ENCODE measurements around the gene CTSC.

Gene CTSC

DNA sequence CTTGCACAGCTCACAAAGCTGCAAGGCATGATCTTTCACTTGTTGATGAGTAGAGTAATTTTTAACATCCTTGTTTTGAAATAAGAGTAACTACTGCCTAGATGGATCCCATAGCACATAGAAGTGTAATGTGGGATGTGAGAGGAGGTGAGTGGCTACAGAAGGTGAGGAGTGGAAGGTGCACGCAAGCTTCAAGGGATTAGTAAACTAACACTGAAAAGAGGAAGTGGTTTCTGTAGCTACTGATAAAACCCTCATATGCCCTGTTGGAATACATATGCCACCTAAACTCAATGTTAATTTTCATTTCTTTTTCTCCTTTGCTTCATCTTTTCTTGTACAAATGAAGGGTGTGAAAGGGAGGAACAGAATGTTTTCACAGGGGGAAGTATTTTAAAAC lies 22.0 kb upstream of the CTSC start:
- no peak for TF ChIP-seq ZNF274 (IDR thresholded peaks at IDR 0.05; ENCODE audit: low read depth, low read length)
- H3K4me3 ChIP-seq (ENCODE audit: low read length) = no peak overlapping the region; the same call in 1 of the 2 replicates

DNA sequence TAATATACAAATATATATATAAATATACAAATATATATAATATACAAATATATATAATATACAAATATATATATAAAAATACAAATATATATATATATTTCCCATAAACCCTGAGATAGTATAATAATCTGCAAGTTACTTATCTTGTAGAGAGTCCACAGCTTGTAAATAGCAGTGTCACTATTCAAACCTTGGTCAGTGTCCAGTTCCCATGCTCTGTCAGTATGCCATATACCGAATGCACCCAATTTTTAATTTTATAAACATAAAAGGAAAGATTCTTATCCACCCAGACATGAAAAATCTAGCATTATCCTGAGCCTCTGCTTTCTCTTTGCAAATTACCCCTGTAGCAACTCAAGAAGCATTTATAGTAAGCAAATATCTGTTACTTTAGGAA lies 21.6 kb upstream of the CTSC start:
- TF ChIP-seq ZNF274 (IDR thresholded peaks at IDR 0.05; ENCODE audit: low read depth, low read length) = no peak
- no peak overlapping the region; the same call in 1 of the 2 replicates for H3K4me3 ChIP-seq (ENCODE audit: low read length)

DNA sequence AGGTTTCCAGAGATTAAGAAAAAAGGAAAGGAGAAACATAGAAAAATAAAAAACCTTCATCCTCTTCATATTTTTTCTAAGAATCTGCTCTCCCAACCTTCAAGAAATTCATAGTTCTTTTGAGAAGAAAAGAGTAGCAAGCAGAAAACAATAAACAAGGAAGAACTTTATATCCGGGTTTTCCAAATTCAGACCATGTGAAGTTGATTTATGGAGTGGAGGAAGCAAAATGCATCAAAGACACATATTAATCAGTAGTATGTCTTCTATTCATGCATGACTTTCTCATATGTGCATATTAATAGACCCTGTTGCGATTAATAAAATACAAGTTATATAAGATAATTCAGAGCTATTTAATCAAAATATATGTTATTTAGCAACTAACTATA lies 20.5 kb upstream of the CTSC start:
- no peak overlapping the region; the same call in 1 of the 2 replicates for H3K4me3 ChIP-seq (ENCODE audit: low read length)
- TF ChIP-seq ZNF274 (IDR thresholded peaks at IDR 0.05; ENCODE audit: low read depth, low read length) = no peak

DNA sequence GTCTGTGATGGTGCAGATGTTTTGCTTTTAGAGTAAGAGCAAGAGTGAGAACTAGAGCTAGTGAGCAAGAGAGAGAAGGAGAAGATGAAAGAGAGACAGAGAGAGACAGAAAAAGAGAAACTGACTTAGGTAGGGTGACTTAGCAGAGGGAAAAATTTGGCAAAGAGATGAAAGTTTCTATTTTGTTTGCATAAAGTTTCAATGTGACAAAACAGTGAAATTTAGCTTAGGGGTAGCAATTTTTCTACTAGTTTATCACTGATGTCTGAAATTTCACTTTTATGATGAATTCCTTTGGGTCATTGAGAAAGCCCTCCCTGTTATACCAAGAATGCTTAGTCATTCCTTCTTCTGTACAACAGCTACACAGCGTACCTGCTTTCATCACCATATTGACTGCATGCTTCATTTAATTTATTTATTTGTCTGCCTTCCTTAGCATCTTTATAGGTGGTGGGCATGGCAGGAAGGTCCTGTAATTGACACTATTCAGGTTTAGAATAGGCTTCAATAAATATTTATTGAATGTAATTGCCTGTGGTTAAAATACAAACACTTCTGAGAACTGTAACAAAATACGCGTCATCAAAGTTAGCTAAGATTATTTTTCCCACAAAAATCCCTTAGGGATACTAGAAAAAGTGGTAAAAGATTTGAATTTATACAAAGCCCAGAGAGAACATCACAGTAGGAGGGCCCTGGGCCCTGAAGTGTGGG lies 19.9 kb upstream of the CTSC start:
- H3K4me3 ChIP-seq (ENCODE audit: low read length) = no peak overlapping the region; the same call in 1 of the 2 replicates
- no peak for TF ChIP-seq ZNF274 (IDR thresholded peaks at IDR 0.05; ENCODE audit: low read depth, low read length)

DNA sequence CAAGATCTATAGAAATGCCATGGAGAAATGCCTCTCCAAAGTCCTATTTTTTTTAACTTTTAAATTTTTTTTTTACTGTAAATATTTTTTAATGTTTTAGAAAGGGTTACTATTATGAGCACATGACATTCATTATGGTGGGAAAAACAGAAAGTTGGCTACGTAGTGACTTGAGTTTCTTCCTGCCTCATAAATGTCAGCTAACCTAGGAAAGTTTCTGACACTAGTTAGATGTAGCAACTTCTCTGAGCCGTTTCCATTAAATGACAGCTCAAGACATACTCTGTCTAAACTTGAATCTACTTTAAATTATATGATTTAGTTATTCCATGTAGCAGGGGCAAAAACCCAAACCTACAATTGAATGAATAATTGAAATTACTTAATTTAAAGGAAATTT lies 18.4 kb upstream of the CTSC start:
- no peak overlapping the region for H3K4me3 ChIP-seq (ENCODE audit: low read length)
- TF ChIP-seq ZNF274 (IDR thresholded peaks at IDR 0.05; ENCODE audit: low read depth, low read length) = no peak

DNA sequence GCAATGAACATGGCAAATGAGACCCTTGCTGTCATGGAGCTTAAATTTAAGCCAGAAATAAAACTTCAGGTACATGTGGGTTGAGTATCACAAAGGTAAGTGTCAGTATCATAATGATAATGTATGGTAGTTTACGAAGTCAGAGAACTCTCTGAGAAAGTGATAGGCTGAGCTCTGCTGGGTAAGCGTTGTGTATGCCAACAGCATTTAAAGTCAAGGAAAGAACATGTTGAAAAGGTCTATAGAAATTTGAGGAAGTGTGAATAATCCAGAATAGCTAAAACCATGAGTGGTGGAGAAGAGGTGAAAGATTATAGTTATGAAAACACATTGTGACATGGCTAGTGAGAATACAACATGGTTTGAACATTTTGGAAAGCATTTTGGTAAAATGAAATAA lies 17.4 kb upstream of the CTSC start:
- no peak overlapping the region for H3K4me3 ChIP-seq (ENCODE audit: low read length)

DNA sequence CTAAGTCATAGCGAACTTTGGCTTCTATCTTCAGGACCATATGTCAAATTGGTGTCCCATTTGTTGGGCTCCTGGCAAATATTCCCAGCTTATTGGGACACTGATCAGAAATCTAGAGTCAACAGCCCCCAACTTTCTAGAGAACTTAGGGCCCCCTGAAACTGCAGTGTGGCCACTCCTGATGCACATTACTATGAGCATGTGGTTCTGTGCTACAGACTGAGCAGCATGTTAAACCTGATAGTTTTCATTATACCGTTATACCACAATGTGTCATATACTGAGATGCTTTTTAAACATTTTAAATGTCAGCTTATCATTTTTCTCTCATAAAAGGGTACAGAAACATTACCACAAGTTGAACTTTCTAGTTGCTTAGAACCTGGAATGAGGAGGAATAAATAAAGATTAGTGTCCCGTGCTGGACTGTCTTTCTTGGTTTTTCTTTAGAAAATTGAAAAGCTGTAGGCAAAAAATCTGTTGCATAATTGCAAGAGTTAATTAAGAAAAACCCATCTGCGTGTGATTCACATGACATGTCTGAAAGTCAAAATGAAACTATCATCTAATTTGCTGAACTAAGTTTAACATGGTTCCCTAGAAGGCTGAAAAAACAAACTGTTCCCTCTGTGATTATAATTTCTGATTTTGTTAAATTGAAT lies 16.4 kb upstream of the CTSC start:
- peak overlapping the region; percentile 31 for H3K4me3 ChIP-seq (ENCODE audit: low read length)
- TF ChIP-seq ZNF274 (IDR thresholded peaks at IDR 0.05; ENCODE audit: low read depth, low read length) = no peak

More for the DNA sequence above, 17.4 kb upstream of the CTSC start:
- no peak for TF ChIP-seq ZNF274 (IDR thresholded peaks at IDR 0.05; ENCODE audit: low read depth, low read length)

DNA sequence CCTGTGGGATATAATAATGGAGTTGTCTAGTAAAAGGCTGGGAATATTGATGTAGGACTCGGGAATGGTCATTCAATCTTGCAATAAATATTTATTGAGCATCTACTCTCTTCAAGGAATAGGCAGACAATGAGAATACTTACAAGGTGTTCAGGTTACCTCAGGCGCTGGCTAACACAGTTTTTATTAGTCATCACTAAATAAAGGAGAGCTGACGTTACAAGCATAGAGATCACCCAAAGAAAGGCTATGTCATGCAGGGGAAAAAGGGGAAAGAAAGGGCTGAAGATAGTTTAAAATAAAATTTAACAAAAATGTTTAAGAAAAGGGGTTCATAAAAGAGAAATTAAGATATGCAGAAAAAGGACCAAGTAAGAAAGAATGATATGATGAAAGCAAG lies 15.8 kb upstream of the CTSC start:
- H3K4me3 ChIP-seq (ENCODE audit: low read length) = 0 out of 2 replicates have a peak overlapping the region, but pooled peaks have one; percentile 31
- TF ChIP-seq ZNF274 (IDR thresholded peaks at IDR 0.05; ENCODE audit: low read depth, low read length) = no peak

DNA sequence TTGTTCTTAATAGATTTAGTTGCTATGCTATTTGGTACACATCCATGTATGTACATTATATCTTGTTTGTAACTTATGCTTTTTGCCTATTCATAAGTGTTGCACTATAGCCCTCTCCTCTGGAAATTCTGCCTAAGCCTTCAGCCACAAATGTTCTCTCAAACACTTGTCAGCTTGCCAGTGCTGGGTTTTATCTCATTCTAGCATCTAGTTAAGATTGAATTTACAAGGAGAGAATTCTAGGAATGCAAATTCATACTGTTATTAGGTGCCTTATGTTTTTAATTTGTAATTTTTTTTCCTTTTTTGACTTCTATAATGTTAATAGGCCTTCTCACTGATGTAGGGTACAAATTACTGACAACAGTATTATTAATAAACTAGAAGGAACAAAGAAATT lies 14.6 kb upstream of the CTSC start:
- H3K4me3 ChIP-seq (ENCODE audit: low read length) = no peak overlapping the region
- no peak for TF ChIP-seq ZNF274 (IDR thresholded peaks at IDR 0.05; ENCODE audit: low read depth, low read length)

DNA sequence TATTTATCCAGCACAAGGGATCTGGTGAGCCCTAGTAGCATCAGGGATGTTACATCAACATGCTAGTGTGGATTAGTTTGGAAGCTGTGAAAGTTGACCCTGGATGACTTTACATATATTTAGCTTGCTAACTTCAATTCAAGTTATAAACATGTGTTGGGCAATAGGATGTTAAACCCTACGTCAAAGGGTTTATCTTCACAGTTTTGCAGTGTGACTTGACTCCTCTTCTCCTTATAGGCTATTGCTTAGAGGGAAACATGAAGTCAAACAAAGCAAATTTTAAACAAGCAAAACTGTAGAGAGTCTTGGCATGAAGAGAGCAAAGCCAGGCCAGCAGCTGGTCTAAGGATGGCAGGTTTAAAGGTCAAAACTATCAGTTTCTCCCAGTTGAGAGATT lies 11.3 kb upstream of the CTSC start:
- H3K4me3 ChIP-seq (ENCODE audit: low read length) = no peak overlapping the region
- no peak for TF ChIP-seq ZNF274 (IDR thresholded peaks at IDR 0.05; ENCODE audit: low read depth, low read length)

DNA sequence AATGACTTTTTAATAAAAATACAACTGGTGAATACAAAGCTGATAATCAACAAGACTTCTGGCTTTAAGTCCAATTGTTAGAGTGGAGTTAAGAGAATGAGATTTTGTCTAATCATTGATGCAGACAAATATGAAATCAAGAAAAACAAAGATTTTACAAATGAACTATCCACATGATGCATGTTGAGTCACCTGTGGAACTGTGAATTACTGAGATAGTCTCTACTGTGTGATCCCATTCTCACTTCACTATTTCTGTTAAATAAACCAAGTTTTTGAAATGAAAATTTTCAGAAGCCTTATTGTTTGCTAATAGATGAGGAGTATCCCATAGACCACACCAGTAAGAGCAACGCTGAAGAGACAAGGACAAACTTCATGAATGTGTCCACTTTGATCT lies 8.4 kb upstream of the CTSC start:
- no peak overlapping the region for H3K4me3 ChIP-seq (ENCODE audit: low read length)
- TF ChIP-seq ZNF274 (IDR thresholded peaks at IDR 0.05; ENCODE audit: low read depth, low read length) = no peak

DNA sequence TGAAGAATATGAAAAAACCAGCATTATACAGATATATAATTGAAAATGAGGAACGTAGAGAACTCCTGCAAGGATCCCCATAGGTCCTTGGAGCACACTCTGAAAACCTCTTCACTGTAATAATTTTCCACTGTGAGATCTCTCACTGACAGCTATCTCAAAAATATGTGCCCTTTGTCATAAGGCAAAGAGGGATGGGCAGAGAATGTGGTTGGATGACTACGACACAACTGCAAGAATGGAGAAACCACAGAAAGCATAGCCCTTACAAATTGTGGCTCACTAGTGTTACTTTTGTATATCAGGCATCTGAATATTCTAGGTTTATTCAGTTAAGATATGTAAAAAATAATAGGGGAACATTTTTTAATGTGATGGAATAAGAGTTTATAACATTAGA lies 7.9 kb upstream of the CTSC start:
- H3K4me3 ChIP-seq (ENCODE audit: low read length) = no peak overlapping the region
- no peak for TF ChIP-seq ZNF274 (IDR thresholded peaks at IDR 0.05; ENCODE audit: low read depth, low read length)

DNA sequence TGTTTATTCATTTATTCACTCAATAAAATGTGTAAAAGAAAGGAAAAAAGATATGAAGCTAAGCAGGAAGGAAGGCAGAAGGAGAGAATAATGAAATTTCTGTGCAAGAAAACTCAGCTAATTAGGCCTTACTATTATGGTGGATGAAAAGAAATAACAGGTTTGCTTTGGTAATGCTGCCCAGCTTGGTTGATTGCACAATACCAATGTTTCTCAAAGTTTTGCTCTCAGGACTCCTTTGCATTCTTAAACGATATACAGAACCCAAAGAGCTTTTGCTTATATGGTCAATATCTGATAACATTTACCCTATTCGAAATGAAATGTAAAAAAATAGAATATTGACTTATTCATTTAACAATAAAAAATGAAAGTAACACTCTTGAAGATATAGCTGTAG lies 7.3 kb upstream of the CTSC start:
- no peak for TF ChIP-seq ZNF274 (IDR thresholded peaks at IDR 0.05; ENCODE audit: low read depth, low read length)
- no peak overlapping the region for H3K4me3 ChIP-seq (ENCODE audit: low read length)

DNA sequence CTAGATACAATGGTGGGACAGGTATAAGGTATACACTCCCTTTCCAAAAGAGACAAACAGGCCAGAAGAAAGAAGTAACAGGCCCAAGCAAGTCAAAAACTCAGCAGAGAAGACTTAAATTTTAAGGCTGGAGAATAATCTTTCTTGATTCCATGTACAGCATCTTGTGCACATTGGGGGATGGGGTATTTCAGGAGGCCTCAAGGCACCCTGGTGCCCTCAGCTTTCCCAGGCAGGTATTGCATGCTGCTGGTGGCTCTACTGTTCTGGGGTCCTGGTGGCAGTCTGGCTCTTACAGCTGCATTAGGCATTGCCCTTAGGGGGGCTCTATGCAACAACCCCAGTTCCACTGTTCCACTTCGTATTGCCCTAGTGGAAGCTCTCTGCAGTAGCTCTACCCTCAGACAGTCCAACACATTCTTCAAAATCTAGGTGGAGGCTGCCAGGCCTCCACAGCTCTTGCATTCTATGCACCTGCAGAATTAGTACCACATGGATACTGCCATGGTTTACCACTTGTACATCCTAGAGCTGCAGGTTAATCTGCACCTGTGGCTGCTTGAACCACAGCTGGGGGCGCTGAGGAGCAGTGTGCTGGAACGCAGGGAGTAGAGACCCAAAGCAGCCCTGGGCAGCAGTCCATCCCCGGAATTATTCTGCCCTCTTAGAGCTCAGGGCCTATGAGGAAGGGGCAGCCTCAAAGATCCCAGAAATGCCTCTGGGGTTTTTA lies 4.2 kb upstream of the CTSC start:
- TF ChIP-seq ZNF274 (IDR thresholded peaks at IDR 0.05; ENCODE audit: low read depth, low read length) = no peak
- H3K4me3 ChIP-seq (ENCODE audit: low read length) = no peak overlapping the region

All from GM08714 (cell line).